Caco-2 (cell line): ENCODE measurements around the gene RUSC2. TPM values are rescaled to one million over a fixed set of nuclear protein-coding genes. Genes with fewer than 3 reads are reported as not detected.

Experiments
- Bru-seq: library from RNA; stranded (reverse); fragments of 400-500 nt; gene quantifications from one replicate; lab custom pipeline; 2021; lab: Mats Ljungman, UMichigan
- BruChase-seq, 2 experiments: library from RNA; stranded (reverse); fragments of 400-500 nt; gene quantifications; one replicate each; lab custom pipeline; 2021; lab: Mats Ljungman, UMichigan
- BruUV-seq: library from RNA; stranded (reverse); fragments of 400-500 nt; replicated peaks from 2 replicates; lab custom pipeline; 2021; lab: Mats Ljungman, UMichigan
- CTCF ChIA-PET: fragments of 300-600 bp; sonication (Branson Sonifier 250); formaldehyde crosslinking; loops from one replicate; lab custom pipeline; 2022; ENCODE audit warnings: antibody characterized with exemption; lab: Charles Lee
- POLR2A ChIA-PET: fragments of 300-600 bp; sonication (Branson Sonifier 250); formaldehyde crosslinking; loops from one replicate; lab custom pipeline; 2022; ENCODE audit warnings: antibody characterized with exemption; lab: Charles Lee
- DNase-seq, 2 experiments: peaks; one replicate each; pipeline versions ENCODE4 v3.0.0 to v3.0.0-alpha.2; 2020 to 2022
- H3K27me3 ChIP-seq: replicated peaks from 2 replicates; pipeline ENCODE4 v1.6.0; 2011; ENCODE audit warnings: low read length; ENCODE audit not compliant: control insufficient read depth, insufficient read depth
- H3K36me3 ChIP-seq: 2 replicates; pipeline ENCODE4 v1.5.1; 2011; ENCODE audit warnings: low read length; ENCODE audit not compliant: control insufficient read depth, insufficient read depth
- H3K4me1 ChIP-seq: fragments of 250-450 bp; sonication (Bioruptor Pico); 2 replicates; pipeline ENCODE4 v1.5.1; 2020; ENCODE audit warnings: mild to moderate bottlenecking
- H3K4me3 ChIP-seq: 2 replicates; pipeline ENCODE4 v1.5.1; 2011; ENCODE audit warnings: low read depth, mild to moderate bottlenecking, control low read depth, low read length
- H3K9me3 ChIP-seq: fragments of 250-450 bp; sonication (Bioruptor Pico); 2 replicates; pipeline ENCODE4 v1.5.1; 2020; ENCODE audit warnings: mild to moderate bottlenecking, moderate library complexity
- H3K27ac Mint-ChIP-seq: one replicate; pipeline ENCODE4 v1.8.0; 2022; ENCODE audit warnings: mixed read lengths; ENCODE audit not compliant: unreplicated experiment
- H3K27me3 Mint-ChIP-seq: one replicate; pipeline ENCODE4 v1.8.0; 2022; ENCODE audit warnings: mixed read lengths; ENCODE audit not compliant: insufficient read depth, unreplicated experiment
- H3K36me3 Mint-ChIP-seq: one replicate; pipeline ENCODE4 v1.8.0; 2022; ENCODE audit warnings: mild to moderate bottlenecking, mixed read lengths; ENCODE audit not compliant: insufficient read depth, unreplicated experiment
- H3K4me1 Mint-ChIP-seq: one replicate; pipeline ENCODE4 v1.8.0; 2022; ENCODE audit warnings: low read depth, mixed read lengths; ENCODE audit not compliant: unreplicated experiment
- H3K4me3 Mint-ChIP-seq: one replicate; pipeline ENCODE4 v1.8.0; 2022; ENCODE audit warnings: mild to moderate bottlenecking, moderate library complexity, mixed read lengths; ENCODE audit not compliant: unreplicated experiment
- H3K9me3 Mint-ChIP-seq: one replicate; pipeline ENCODE4 v1.8.0; 2022; ENCODE audit warnings: mixed read lengths; ENCODE audit not compliant: unreplicated experiment
- intact Hi-C: fragments of 100-400 bp; cut with micrococcal nuclease; formaldehyde crosslinking; loops from one replicate; pipeline ENCODE4 v1.10.0; 2022; ENCODE audit not compliant: unreplicated experiment
- long read RNA-seq: library from polyadenylated mRNA; stranded (forward); transcript quantifications from one replicate; pipeline ENCODE4 v2.0.0, GENCODE V29; 2022
- total RNA-seq: library from RNA; stranded (reverse); gene quantifications from 2 replicates; pipeline ENCODE4 v1.2.3, GENCODE V29; 2022
- TF ChIP-seq, protein P1 (sequence below), 2 experiments: fragments of 200-600 bp in 1 of 2; IDR thresholded peaks; 1 replicate in 1 of 2; 2 replicates in 1 of 2; pipeline versions ENCODE4 v1.5.1 to v1.8.0; 2011 to 2022; ENCODE audit warnings: antibody characterized with exemption in 1 of 2, control low read depth in 1 of 2, inconsistent platforms in 1 of 2, low read depth in 1 of 2, low read length in 1 of 2, mild to moderate bottlenecking in 1 of 2, moderate library complexity in 1 of 2; ENCODE audit not compliant: insufficient read depth in 1 of 2, severe bottlenecking in 1 of 2, unreplicated experiment in 1 of 2

Gene RUSC2
- total RNA-seq = 13.0 and 13.5 TPM in 2 replicates
- Bru-seq, nascent RNA = percentile 61 among the genes with signal in this experiment
- percentile 63 among the genes with signal in this experiment for BruChase-seq, experiment 1, labeled RNA remaining after a 2-hour chase
- percentile 59 among the genes with signal in this experiment for BruChase-seq, experiment 2, labeled RNA remaining after a 6-hour chase
- long read RNA-seq, partial matches to known transcripts = 6 of 6 reads
- long read RNA-seq, other reads (novel, unspliced or antisense) = 0 of 6 reads

- peak within 1 kb of the TSS; percentile 52 for H3K4me3 ChIP-seq
- Mint-ChIP-seq H3K9me3 (no peaks in the 10 kb centered on the region), H3K27ac (peak within 1 kb of the TSS; percentile 93), H3K4me1 (peaks cover 26% of the 10 kb centered on the region), H3K36me3 (peaks cover 25% of the 10 kb centered on the region), H3K27me3 (no peaks in the 10 kb centered on the region), H3K4me3 (peak within 1 kb of the TSS; percentile 97)
- ChIA-PET POLR2A (interaction anchor here (0.8 to 1.6 kb wide), 5 partner anchors 22 to 259 kb away, joined by 3 to 12 read pairs (median 8); no protein-coding TSS in a partner anchor), CTCF (interaction anchor here (0.5 to 2.5 kb wide), 13 partner anchors 17 to 353 kb away, joined by 3 to 27 read pairs (median 5); partner anchors contain the start of gene UNC13B)
- H3K9me3 ChIP-seq = no peaks in the 10 kb centered on the region
- H3K36me3 ChIP-seq = no peaks in the 10 kb centered on the region
- TF ChIP-seq, protein P1, sequence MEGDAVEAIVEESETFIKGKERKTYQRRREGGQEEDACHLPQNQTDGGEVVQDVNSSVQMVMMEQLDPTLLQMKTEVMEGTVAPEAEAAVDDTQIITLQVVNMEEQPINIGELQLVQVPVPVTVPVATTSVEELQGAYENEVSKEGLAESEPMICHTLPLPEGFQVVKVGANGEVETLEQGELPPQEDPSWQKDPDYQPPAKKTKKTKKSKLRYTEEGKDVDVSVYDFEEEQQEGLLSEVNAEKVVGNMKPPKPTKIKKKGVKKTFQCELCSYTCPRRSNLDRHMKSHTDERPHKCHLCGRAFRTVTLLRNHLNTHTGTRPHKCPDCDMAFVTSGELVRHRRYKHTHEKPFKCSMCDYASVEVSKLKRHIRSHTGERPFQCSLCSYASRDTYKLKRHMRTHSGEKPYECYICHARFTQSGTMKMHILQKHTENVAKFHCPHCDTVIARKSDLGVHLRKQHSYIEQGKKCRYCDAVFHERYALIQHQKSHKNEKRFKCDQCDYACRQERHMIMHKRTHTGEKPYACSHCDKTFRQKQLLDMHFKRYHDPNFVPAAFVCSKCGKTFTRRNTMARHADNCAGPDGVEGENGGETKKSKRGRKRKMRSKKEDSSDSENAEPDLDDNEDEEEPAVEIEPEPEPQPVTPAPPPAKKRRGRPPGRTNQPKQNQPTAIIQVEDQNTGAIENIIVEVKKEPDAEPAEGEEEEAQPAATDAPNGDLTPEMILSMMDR (IDR thresholded peaks at IDR 0.05; ENCODE audit: insufficient read depth in 1 of 2, low read depth in 1 of 2, low read length in 1 of 2, severe bottlenecking in 1 of 2, unreplicated experiment in 1 of 2) = peak; percentile 39 to 62
- H3K27me3 ChIP-seq = no peaks in the 10 kb centered on the region
- peak; percentile 91 to 94 for DNase-seq
- H3K4me1 ChIP-seq = peaks cover 18% of the 10 kb centered on the region
- no TSS peak for BruUV-seq
- intact Hi-C loops = loop anchor here (1.0 to 10.0 kb wide), 8 partner anchors 22 to 378 kb away; partner anchors contain the start of genes CREB3, TESK1 and TLN1
Observed at GRCh38 chr9:35489313-35490154, at the start of gene RUSC2. TSS of gene RUSC2 (plus strand) at chr9:35490111. CDS start at chr9:35546522, 56,411 bp downstream.

GRCh38 chr9:35446012-35446411 lies 43.9 kb upstream of the RUSC2 start:
- no peak for DNase-seq
- no peak overlapping the region for H3K27ac Mint-ChIP-seq
- no peaks in the 10 kb centered on the region for H3K9me3 Mint-ChIP-seq
- Histone ChIP-seq H3K4me3 (no peak overlapping the region), H3K9me3 (no peaks in the 10 kb centered on the region), H3K27me3 (no peaks in the 10 kb centered on the region), H3K36me3 (no peaks in the 10 kb centered on the region), H3K4me1 (peaks cover 40% of the 10 kb centered on the region)
- peaks cover 17% of the 10 kb centered on the region for H3K4me1 Mint-ChIP-seq
- no peaks in the 10 kb centered on the region for H3K36me3 Mint-ChIP-seq
- intact Hi-C loops = no loop called here
- H3K4me3 Mint-ChIP-seq = no peak overlapping the region
- TF ChIP-seq, protein P1 (IDR thresholded peaks at IDR 0.05; ENCODE audit: insufficient read depth in 1 of 2, low read depth in 1 of 2, low read length in 1 of 2, severe bottlenecking in 1 of 2, unreplicated experiment in 1 of 2) = no peak
- ChIA-PET POLR2A (no interaction called here), CTCF (no interaction called here)
- H3K27me3 Mint-ChIP-seq = no peaks in the 10 kb centered on the region
- BruUV-seq = no TSS peak

DNA sequence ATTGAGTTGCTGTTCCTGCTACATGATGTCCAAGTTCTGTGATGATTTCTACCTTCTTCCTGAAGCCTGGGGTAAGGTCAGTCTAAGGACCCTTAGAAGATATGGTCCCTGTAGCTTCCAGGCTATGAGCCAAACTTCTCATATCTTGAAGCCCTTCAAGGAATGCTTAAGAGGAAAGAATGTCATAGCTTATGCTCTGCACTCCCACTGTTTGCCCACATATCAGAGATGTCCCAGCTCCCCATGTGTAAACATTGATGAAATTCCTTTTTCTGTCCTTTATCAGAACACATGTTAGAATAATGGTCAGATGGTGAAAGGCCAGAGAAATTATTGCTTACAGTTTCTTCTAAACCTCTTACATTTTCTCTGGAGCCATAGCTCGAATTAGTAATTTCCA lies 41.4 kb upstream of the RUSC2 start:
- no peaks in the 10 kb centered on the region for H3K27me3 Mint-ChIP-seq
- H3K27ac Mint-ChIP-seq = peak overlapping the region; percentile 89
- TF ChIP-seq, protein P1 (IDR thresholded peaks at IDR 0.05; ENCODE audit: insufficient read depth in 1 of 2, low read depth in 1 of 2, low read length in 1 of 2, severe bottlenecking in 1 of 2, unreplicated experiment in 1 of 2) = no peak
- H3K9me3 Mint-ChIP-seq = no peaks in the 10 kb centered on the region
- peak overlapping the region; percentile 71 for H3K4me3 Mint-ChIP-seq
- CTCF ChIA-PET = interaction anchor here (0.9 kb wide), 1 partner anchor 155 kb away, joined by 3 read pairs; no protein-coding TSS in a partner anchor
- Histone ChIP-seq H3K27me3 (no peaks in the 10 kb centered on the region), H3K9me3 (no peaks in the 10 kb centered on the region), H3K4me3 (no peak overlapping the region), H3K4me1 (peaks cover 40% of the 10 kb centered on the region), H3K36me3 (no peaks in the 10 kb centered on the region)
- peaks cover 17% of the 10 kb centered on the region for H3K4me1 Mint-ChIP-seq
- no peaks in the 10 kb centered on the region for H3K36me3 Mint-ChIP-seq
- intact Hi-C loops = no loop called here
- POLR2A ChIA-PET = no interaction called here
- DNase-seq = peak; percentile 49 to 61
- no TSS peak for BruUV-seq
